T-cell (primary cell): Measurements from ENCODE around the gene BCAS4. TPM values are rescaled to one million over a fixed set of nuclear protein-coding genes. Genes with fewer than 3 reads are reported as not detected.

Experiments
- ATAC-seq, 4 experiments: fragments of 200-7000 bp in 3 of 4; fragments of 150-1000 bp in 1 of 4; cut with Tn5 transposase; replicated peaks in 1 of 4; 1 replicate in 3 of 4; 2 replicates in 1 of 4; pipeline ENCODE4 v1.10.0; 2021; ENCODE audit warnings: moderate library complexity in 3 of 4, mild to moderate bottlenecking in 2 of 4, moderate number of reproducible peaks in 1 of 4
- CTCF ChIA-PET, 2 donors: fragments of 300-600 bp; sonication (Branson Sonifier 250); formaldehyde crosslinking; loops; one replicate each; lab custom pipeline; 2022; ENCODE audit warnings: antibody characterized with exemption in 2 of 2; lab: Charles Lee
- POLR2A ChIA-PET, 2 donors: fragments of 300-600 bp; sonication (Branson Sonifier 250); formaldehyde crosslinking; loops; one replicate each; lab custom pipeline; 2022; ENCODE audit warnings: antibody characterized with exemption in 2 of 2; lab: Charles Lee
- DNase-seq, 35 experiments: peaks; one replicate each; pipeline versions ENCODE4 v3.0.0 to v3.0.0-alpha.2; 2013 to 2023
- H3K27ac ChIP-seq: one replicate; pipeline ENCODE4 v1.5.1; 2013; ENCODE audit warnings: low read length
- H3K27me3 ChIP-seq, 2 experiments: replicated peaks in 1 of 2; 1 replicate in 1 of 2; 2 replicates in 1 of 2; pipeline versions ENCODE4 v1.6.1 to v1.7.0; 2013; ENCODE audit warnings: low read length in 1 of 2, mixed read lengths in 1 of 2; ENCODE audit not compliant: control insufficient read depth in 2 of 2, insufficient read depth in 2 of 2; ENCODE audit errors: extremely low read depth in 1 of 2
- H3K36me3 ChIP-seq, 2 donors: 1 replicate in 1 of 2; 2 replicates in 1 of 2; pipeline versions ENCODE4 v1.6.1 to v1.7.0; 2013; ENCODE audit warnings: low read length in 1 of 2; ENCODE audit not compliant: control insufficient read depth in 2 of 2, insufficient read depth in 1 of 2; ENCODE audit errors: extremely low read depth in 1 of 2
- H3K4me1 ChIP-seq, 2 experiments: 1 replicate in 1 of 2; 2 replicates in 1 of 2; pipeline versions ENCODE4 v1.6.1 to v1.7.0; 2013; ENCODE audit warnings: low read length in 2 of 2, mixed read lengths in 1 of 2; ENCODE audit not compliant: insufficient read depth in 2 of 2, control insufficient read depth in 1 of 2; ENCODE audit errors: extremely low read depth in 1 of 2
- H3K4me3 ChIP-seq, 2 donors: 1 replicate in 1 of 2; 2 replicates in 1 of 2; pipeline versions ENCODE4 v1.5.1 to v1.7.0; 2013; ENCODE audit warnings: mild to moderate bottlenecking in 2 of 2, low read length in 1 of 2, moderate library complexity in 1 of 2; ENCODE audit not compliant: control insufficient read depth in 1 of 2; ENCODE audit errors: extremely low read depth in 1 of 2
- H3K9me3 ChIP-seq: 2 replicates; pipeline ENCODE4 v1.7.0; 2013
- H3K27ac Mint-ChIP-seq, 2 donors: one replicate each; pipeline ENCODE4 v1.8.0; 2020 to 2021; ENCODE audit warnings: mild to moderate bottlenecking in 2 of 2, mixed read lengths in 2 of 2
- H3K27me3 Mint-ChIP-seq, 2 donors: one replicate each; pipeline ENCODE4 v1.8.0; 2021 to 2022; ENCODE audit warnings: mixed read lengths in 2 of 2
- H3K36me3 Mint-ChIP-seq: one replicate; pipeline ENCODE4 v1.8.0; 2021; ENCODE audit warnings: mixed read lengths
- H3K4me1 Mint-ChIP-seq, 3 donors: one replicate each; pipeline ENCODE4 v1.8.0; 2020 to 2022; ENCODE audit warnings: mixed read lengths in 3 of 3, mild to moderate bottlenecking in 1 of 3
- H3K4me3 Mint-ChIP-seq, 3 donors: one replicate each; pipeline ENCODE4 v1.8.0; 2020 to 2022; ENCODE audit warnings: mild to moderate bottlenecking in 3 of 3, mixed read lengths in 3 of 3, moderate library complexity in 3 of 3
- H3K9me3 Mint-ChIP-seq, 3 donors: one replicate each; pipeline ENCODE4 v1.8.0; 2020 to 2022; ENCODE audit warnings: mixed read lengths in 3 of 3
- WGBS: methylation state at CpG from one replicate; pipeline ENCODE4 v1.1.5; 2013; ENCODE audit warnings: missing lambda C conversion rate; ENCODE audit not compliant: insufficient coverage; 5-methylcytosine and 5-hydroxymethylcytosine counted together
- total RNA-seq, 35 experiments: library from RNA in 6 of 35; stranded (reverse) in 6 of 35; fragments of 120-200 nt in 1 of 35; gene quantifications; one replicate each; pipeline versions ENCODE4 v1.2.1 to v1.2.4 and lab custom pipeline; 2013 to 2026

Gene BCAS4
- total RNA-seq, 5 donors from 2014 or later (not counting 1 experiment from before 2014, with no cell fraction given), result 26.3 to 49.8 (median 31.3) TPM

GRCh38 chr20:50813801-50814200, 18.9 kb downstream of the BCAS4 start:
- H3K27ac ChIP-seq, result no peak overlapping the region

GRCh38 chr20:50814438-50815161, 19.7 kb downstream of the BCAS4 start:
- Mint-ChIP-seq H3K27ac (peak overlapping the region; percentile 88 to 91), H3K36me3 (peaks cover 9% of the 10 kb centered on the region), H3K27me3 (no peaks in the 10 kb centered on the region), H3K9me3 (no peaks in the 10 kb centered on the region), H3K4me3 (peak overlapping the region in 2 of 3 donors; percentile 63 to 86), H3K4me1 (peaks cover 47 to 65% (median 57%) of the 10 kb centered on the region in 3 donors)
- DNase-seq (no peak), ATAC-seq (no peak)
- POLR2A ChIA-PET, result no interaction called here
- no peaks in the 10 kb centered on the region for H3K27me3 ChIP-seq
- CTCF ChIA-PET, result interaction anchor here in 1 of 2 donors (1.1 kb wide), 1 partner anchor 20 kb away, joined by 3 read pairs; the partner anchor contains the start of gene BCAS4
- H3K9me3 ChIP-seq, result no peaks in the 10 kb centered on the region
- WGBS, result 73% methylated on average over 4 of the region's 9 CpGs
- H3K36me3 ChIP-seq, result no peaks in the 10 kb centered on the region
- peaks cover 11 to 43% of the 10 kb centered on the region in 2 experiments for H3K4me1 ChIP-seq
- no peak overlapping the region for H3K4me3 ChIP-seq
- H3K27ac ChIP-seq, result no peak overlapping the region

More at GRCh38 chr20:50813801-50814200, 18.9 kb downstream of the BCAS4 start:
- DNase-seq, result no peak
- Mint-ChIP-seq H3K9me3 (no peaks in the 10 kb centered on the region), H3K27me3 (no peaks in the 10 kb centered on the region), H3K4me1 (peaks cover 42 to 63% (median 57%) of the 10 kb centered on the region in 3 donors), H3K36me3 (peaks cover 9% of the 10 kb centered on the region), H3K27ac (peak overlapping the region; percentile 57 to 91), H3K4me3 (no peak overlapping the region)
- Histone ChIP-seq H3K9me3 (no peaks in the 10 kb centered on the region), H3K4me3 (no peak overlapping the region), H3K36me3 (no peaks in the 10 kb centered on the region), H3K4me1 (peaks cover 11 to 37% of the 10 kb centered on the region in 2 experiments), H3K27me3 (no peaks in the 10 kb centered on the region)
- POLR2A ChIA-PET, result no interaction called here
- CTCF ChIA-PET, result no interaction called here
- no peak for ATAC-seq
- WGBS, result 90% methylated on average over 3 of the region's 9 CpGs

- DNase-seq (peak in 4 of 35 experiments; percentile 14 to 32 (median 16)), ATAC-seq (peak; percentile 16 to 45 (median 30))
- Mint-ChIP-seq H3K9me3 (no peaks in the 10 kb centered on the region), H3K36me3 (peaks cover 16% of the 10 kb centered on the region), H3K4me1 (peaks cover 55 to 65% (median 55%) of the 10 kb centered on the region in 3 donors), H3K27ac (peak overlapping the region; percentile 88 to 91), H3K27me3 (no peaks in the 10 kb centered on the region), H3K4me3 (peak overlapping the region; percentile 63 to 86 (median 65))
- POLR2A ChIA-PET, result no interaction called here
- CTCF ChIA-PET, result interaction anchor here in 1 of 2 donors (1.1 kb wide), 1 partner anchor 21 kb away, joined by 3 read pairs; the partner anchor contains the start of gene BCAS4
- 42% methylated on average over 7 of the region's 15 CpGs for WGBS
- Histone ChIP-seq H3K9me3 (no peaks in the 10 kb centered on the region), H3K36me3 (peaks cover 0 to 4% of the 10 kb centered on the region in 2 donors), H3K27me3 (no peaks in the 10 kb centered on the region), H3K27ac (peak overlapping the region; percentile 39), H3K4me3 (no peak overlapping the region), H3K4me1 (peaks cover 11 to 49% of the 10 kb centered on the region in 2 experiments)
Observed at GRCh38 chr20:50815162-50815989, 20.5 kb downstream of the BCAS4 start.

GRCh38 chr20:50817776-50818172, 22.9 kb downstream of the BCAS4 start:
- Mint-ChIP-seq H3K36me3 (peaks cover 22% of the 10 kb centered on the region), H3K4me1 (peaks cover 50 to 73% (median 62%) of the 10 kb centered on the region in 3 donors), H3K27me3 (no peaks in the 10 kb centered on the region), H3K4me3 (peak overlapping the region; percentile 67 to 76 (median 74)), H3K27ac (peak overlapping the region; percentile 97), H3K9me3 (no peaks in the 10 kb centered on the region)
- peak overlapping the region; percentile 69 for H3K27ac ChIP-seq
- peak in 20 of 35 experiments; percentile 4 to 44 (median 18) for DNase-seq
- POLR2A ChIA-PET, result interaction anchor here in 1 of 2 donors (0.6 to 1.2 kb wide), 3 partner anchors 14 to 112 kb away, joined by 3 to 7 read pairs (median 4); no protein-coding TSS in a partner anchor
- peak; percentile 37 to 66 (median 49) for ATAC-seq
- H3K9me3 ChIP-seq, result no peaks in the 10 kb centered on the region
- no peak overlapping the region for H3K4me3 ChIP-seq
- CTCF ChIA-PET, result interaction anchor here (0.6 to 2.0 kb wide), 5 partner anchors 23 to 652 kb away, joined by 3 to 6 read pairs (median 4); partner anchors contain the start of gene BCAS4 (in 1 of the 2)
- peaks cover 11 to 56% of the 10 kb centered on the region in 2 experiments for H3K4me1 ChIP-seq
- H3K27me3 ChIP-seq, result no peaks in the 10 kb centered on the region
- H3K36me3 ChIP-seq, result peaks cover 0 to 10% of the 10 kb centered on the region in 2 donors
- 54% methylated on average over 6 of the region's 10 CpGs for WGBS

- CTCF ChIA-PET, result interaction anchor here (0.5 to 1.4 kb wide), 3 partner anchors 16 to 25 kb away, joined by 3 to 6 read pairs (median 4); partner anchors contain the start of gene BCAS4 (in 1 of the 2)
- H3K9me3 ChIP-seq, result no peaks in the 10 kb centered on the region
Observed at GRCh38 chr20:50819349-50819748, 24.5 kb downstream of the BCAS4 start.

More at GRCh38 chr20:50819349-50819748, 24.5 kb downstream of the BCAS4 start:
- Mint-ChIP-seq H3K9me3 (no peaks in the 10 kb centered on the region), H3K36me3 (peaks cover 25% of the 10 kb centered on the region), H3K27ac (no peak overlapping the region), H3K27me3 (no peaks in the 10 kb centered on the region), H3K4me1 (peaks cover 50 to 64% (median 62%) of the 10 kb centered on the region in 3 donors), H3K4me3 (no peak overlapping the region)
- 100% methylated on average over 6 of the region's 8 CpGs for WGBS
- Histone ChIP-seq H3K27ac (no peak overlapping the region), H3K4me1 (peaks cover 11 to 55% of the 10 kb centered on the region in 2 experiments), H3K36me3 (peaks cover 0 to 10% of the 10 kb centered on the region in 2 donors), H3K4me3 (no peak overlapping the region), H3K27me3 (no peaks in the 10 kb centered on the region)
- DNase-seq, result no peak
- no peak for ATAC-seq
- POLR2A ChIA-PET, result no interaction called here
